ENCODE data around the gene MIA2.
A peak's percentile ranks its signal among the peaks of the same experiment; 100 is the strongest.

Gene MIA2

DNA sequence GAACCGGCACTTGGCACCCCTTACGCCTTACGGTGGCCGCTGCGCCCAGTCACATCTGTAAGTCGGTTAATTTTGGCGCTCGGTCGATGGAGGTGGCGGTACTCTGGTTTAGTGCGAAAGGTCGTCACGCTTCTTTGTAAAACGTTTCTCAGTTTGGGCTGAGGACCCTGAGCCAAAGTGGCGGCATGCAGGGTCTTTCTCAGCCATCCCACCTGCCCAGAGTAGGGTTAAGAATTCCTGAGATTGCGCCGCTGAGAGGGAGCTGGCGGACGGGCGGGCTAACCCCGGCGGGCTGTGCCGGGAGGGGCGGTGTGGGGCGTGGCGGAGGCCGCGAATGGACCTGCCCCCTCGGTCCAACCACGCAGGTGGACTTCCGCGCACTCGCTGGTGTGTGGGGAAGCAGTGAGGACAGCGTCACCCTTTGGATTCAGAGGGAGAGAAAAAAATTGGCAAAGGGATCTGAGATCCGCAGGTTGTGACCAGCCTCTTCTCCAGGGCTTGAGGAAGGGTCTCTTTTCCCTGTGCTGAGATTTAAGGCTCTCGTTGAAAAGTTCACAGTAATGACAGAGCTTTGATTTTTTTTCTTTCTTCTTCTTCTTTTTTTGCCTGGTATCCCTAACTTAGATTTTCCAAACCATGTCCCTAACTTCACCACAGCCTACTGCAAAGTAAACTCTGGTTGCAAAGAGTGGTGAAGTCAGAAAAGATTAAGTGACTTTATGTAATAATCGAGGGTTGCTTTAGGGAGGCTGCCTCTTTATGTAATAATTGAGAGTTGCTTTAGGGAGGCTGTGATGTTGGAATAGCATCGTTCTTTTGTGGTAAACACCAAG lies 199.1 kb downstream of the MIA2 start:
- TF ChIP-seq, protein P1, sequence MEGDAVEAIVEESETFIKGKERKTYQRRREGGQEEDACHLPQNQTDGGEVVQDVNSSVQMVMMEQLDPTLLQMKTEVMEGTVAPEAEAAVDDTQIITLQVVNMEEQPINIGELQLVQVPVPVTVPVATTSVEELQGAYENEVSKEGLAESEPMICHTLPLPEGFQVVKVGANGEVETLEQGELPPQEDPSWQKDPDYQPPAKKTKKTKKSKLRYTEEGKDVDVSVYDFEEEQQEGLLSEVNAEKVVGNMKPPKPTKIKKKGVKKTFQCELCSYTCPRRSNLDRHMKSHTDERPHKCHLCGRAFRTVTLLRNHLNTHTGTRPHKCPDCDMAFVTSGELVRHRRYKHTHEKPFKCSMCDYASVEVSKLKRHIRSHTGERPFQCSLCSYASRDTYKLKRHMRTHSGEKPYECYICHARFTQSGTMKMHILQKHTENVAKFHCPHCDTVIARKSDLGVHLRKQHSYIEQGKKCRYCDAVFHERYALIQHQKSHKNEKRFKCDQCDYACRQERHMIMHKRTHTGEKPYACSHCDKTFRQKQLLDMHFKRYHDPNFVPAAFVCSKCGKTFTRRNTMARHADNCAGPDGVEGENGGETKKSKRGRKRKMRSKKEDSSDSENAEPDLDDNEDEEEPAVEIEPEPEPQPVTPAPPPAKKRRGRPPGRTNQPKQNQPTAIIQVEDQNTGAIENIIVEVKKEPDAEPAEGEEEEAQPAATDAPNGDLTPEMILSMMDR (IDR thresholded peaks at IDR 0.05): peak in 1 of 2 experiments; percentile 5
- H3K27ac ChIP-seq: peak overlapping the region; percentile 91 to 94
- peak; percentile 91 to 97 for DNase-seq
- H3K27me3 ChIP-seq: no peaks in the 10 kb centered on the region
- no peaks in the 10 kb centered on the region for H3K36me3 ChIP-seq
- peak overlapping the region; percentile 71 to 79 for H3K4me3 ChIP-seq
- H3K4me1 ChIP-seq: peaks cover 0 to 35% (median 19%) of the 10 kb centered on the region in 4 donors
- intact Hi-C loops (cut with DNase I; ENCODE audit: low total_unique reads): loop anchor here (5.0 kb wide), 3 partner anchors 166 to 331 kb away; partner anchors contain the start of genes SEC23A and TRAPPC6B
- no peaks in the 10 kb centered on the region for H3K9me3 ChIP-seq

DNA sequence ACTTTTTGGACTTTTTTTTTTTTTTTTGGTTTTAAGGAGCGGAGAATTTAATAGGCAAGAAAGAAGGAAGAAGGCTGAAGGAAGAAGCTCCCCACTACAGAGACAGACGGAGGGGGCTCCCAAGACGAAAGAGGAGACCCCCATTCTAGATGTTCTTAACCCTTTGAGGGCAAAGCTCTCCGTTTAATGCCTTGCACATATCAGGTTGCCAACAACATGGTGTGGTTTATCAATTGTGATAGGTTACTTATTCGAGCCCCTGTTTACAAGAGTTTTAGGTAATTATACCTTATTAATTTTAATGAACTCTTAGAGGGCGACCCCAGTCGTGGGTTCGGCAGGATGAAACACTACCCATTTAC lies 199.7 kb downstream of the MIA2 start:
- intact Hi-C loops (cut with DNase I; ENCODE audit: low total_unique reads): loop anchor here (5.0 kb wide), 3 partner anchors 166 to 331 kb away; partner anchors contain the start of genes SEC23A and TRAPPC6B
- TF ChIP-seq, protein P1 (IDR thresholded peaks at IDR 0.05): no peak
- no peak for DNase-seq

DNA sequence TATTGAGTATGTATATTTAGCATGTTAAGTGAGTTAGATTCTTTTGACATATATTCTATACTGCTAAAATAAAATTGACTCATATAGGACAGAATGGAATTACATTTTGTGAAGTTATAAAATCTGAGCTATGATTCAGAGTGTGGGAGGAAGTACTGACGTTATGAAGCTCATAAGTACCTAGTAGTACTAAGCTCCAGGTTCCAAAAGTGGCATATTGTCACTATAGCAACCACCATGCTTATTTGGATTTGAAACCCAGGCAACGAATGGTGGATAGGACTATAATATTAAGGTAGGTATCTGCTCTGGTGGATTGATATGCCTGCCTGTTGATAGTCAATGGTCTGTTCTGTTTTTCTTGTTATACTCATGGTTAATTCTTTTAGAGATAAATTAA lies 200.7 kb downstream of the MIA2 start:
- intact Hi-C loops (cut with DNase I; ENCODE audit: low total_unique reads): loop anchor here (5.0 kb wide), 3 partner anchors 167 to 332 kb away; partner anchors contain the start of genes SEC23A and TRAPPC6B
- Histone ChIP-seq H3K27me3 (no peaks in the 10 kb centered on the region), H3K4me3 (no peak overlapping the region), H3K9me3 (no peaks in the 10 kb centered on the region), H3K27ac (no peak overlapping the region), H3K4me1 (peaks cover 0 to 20% (median 13%) of the 10 kb centered on the region in 4 donors), H3K36me3 (no peaks in the 10 kb centered on the region)
- no peak for DNase-seq
- TF ChIP-seq, protein P1 (IDR thresholded peaks at IDR 0.05): no peak

More for the DNA sequence above, 199.7 kb downstream of the MIA2 start:
- no peaks in the 10 kb centered on the region for H3K27me3 ChIP-seq
- H3K27ac ChIP-seq: peak overlapping the region; percentile 91 to 94
- peaks cover 0 to 29% (median 19%) of the 10 kb centered on the region in 4 donors for H3K4me1 ChIP-seq
- H3K9me3 ChIP-seq: no peaks in the 10 kb centered on the region
- peak overlapping the region; percentile 71 to 79 for H3K4me3 ChIP-seq
- H3K36me3 ChIP-seq: no peaks in the 10 kb centered on the region

DNA sequence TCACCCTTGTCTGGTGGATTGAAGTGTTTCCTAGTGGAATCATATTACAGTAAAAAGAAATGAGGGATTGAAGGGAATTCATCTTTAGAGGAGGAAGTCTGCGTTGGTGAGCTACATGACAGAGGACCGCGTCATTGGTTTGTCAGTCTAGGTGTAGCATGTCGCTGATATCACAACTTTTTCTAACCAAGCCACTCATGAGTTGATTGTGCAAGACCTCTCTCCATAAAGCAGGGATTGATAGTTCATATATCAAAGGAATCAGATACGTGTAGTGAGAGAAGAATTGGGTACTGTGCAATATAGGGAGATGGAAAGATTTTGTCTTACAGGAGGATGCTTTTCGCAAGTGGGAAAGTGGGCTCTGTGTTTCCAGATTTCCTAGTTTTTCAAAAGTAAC lies 201.5 kb downstream of the MIA2 start:
- intact Hi-C loops (cut with DNase I; ENCODE audit: low total_unique reads): no loop called here
- no peak for DNase-seq
- TF ChIP-seq, protein P1 (IDR thresholded peaks at IDR 0.05): no peak
- Histone ChIP-seq H3K27me3 (no peaks in the 10 kb centered on the region), H3K36me3 (no peaks in the 10 kb centered on the region), H3K9me3 (no peaks in the 10 kb centered on the region), H3K4me1 (peaks cover 0 to 11% (median 4%) of the 10 kb centered on the region in 4 donors), H3K27ac (no peak overlapping the region), H3K4me3 (no peak overlapping the region)

Measured in tibial artery (tissue), 4 donors.